Stimulated activated CD8-positive, alpha-beta memory T cell treated with anti-CD3 and anti-CD28 coated beads, Interleukin-15, amount 100 ng/mL, for 24 hours (primary cell): ENCODE results near the gene RBMY1B.
"Not testable (repeated sequence)": the region's sequence is repeated elsewhere in the genome, so short reads cannot be mapped to it uniquely, and the experiment has no call there.

Experiments
- DNase-seq: peaks from one replicate; pipeline ENCODE4 v3.0.0-alpha.2; 2020; ENCODE audit warnings: low read depth

RBMY1B gene

DNA sequence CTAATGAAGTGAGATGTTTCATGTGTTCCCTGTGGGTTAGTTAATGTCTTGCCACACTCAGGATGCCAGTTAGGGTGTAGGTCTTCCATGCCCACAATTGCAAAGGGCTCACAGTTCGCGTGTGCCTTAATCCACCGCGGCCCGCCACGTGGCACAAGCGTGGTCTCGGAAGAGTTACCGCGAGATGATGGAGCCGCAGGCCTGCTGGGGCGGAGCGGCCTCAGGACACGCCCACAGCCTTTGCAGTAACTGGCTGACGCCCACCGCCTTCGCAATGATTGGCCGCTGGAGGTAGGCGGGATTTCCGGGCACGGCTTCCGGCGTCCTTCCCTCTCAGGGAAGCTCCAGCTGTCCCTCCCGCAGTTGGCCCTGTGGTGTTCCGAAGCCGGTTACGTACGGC lies at the start of gene RBMY1B:
Gene RBMY1B (plus strand): TSS at position 301 of the 400 bp plus-strand sequence. CDS start 2,013 bp downstream, outside the sequence.
- DNase-seq: not testable (repeated sequence)

DNA sequence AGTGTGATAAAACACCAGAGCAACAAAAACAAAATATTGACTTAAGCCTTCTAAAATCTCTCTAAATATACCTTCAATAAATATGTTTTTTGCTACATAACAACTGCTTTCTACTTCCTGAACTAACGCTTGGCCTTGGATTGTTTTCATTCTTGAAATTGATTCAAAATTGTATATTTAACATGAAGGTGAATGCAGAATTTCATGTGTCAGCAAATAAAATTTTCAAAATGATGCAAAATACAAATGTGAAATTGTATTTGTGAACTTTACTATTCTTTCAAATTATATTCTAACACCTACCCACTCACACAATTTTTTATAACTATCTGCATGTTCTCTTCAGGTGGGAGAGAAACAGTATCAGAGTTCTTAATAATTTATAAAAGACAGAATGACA lies 48.2 kb upstream of the RBMY1B start:
- not testable (repeated sequence) for DNase-seq

DNA sequence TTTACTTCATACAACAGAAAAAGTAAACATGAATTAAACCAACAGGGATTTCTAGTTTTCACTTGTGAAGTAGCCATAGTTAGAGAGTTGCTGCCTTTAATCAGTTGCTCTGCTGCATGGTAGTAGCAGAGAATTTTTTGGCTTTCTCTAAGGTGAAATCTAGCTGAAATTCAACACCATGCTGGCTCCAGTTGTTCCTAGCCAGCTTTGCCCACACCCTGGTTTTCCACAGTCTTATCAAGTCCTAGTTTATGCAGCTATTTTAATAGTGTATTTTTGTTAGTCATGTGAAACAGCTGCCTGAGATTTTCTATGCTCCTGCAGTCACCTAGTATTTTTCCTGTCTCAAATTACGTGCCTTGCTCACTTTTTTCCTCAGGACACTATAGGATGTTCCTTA lies 28.2 kb upstream of the RBMY1B start:
- no peak for DNase-seq

DNA sequence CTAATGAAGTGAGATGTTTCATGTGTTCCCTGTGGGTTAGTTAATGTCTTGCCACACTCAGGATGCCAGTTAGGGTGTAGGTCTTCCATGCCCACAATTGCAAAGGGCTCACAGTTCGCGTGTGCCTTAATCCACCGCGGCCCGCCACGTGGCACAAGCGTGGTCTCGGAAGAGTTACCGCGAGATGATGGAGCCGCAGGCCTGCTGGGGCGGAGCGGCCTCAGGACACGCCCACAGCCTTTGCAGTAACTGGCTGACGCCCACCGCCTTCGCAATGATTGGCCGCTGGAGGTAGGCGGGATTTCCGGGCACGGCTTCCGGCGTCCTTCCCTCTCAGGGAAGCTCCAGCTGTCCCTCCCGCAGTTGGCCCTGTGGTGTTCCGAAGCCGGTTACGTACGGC lies 23.4 kb downstream of the RBMY1B start, which contains the start of gene RBMY1A1:
Gene RBMY1A1 (plus strand): TSS at position 301 of the 400 bp plus-strand sequence. CDS start 2,013 bp downstream, outside the sequence.
- not testable (repeated sequence) for DNase-seq

DNA sequence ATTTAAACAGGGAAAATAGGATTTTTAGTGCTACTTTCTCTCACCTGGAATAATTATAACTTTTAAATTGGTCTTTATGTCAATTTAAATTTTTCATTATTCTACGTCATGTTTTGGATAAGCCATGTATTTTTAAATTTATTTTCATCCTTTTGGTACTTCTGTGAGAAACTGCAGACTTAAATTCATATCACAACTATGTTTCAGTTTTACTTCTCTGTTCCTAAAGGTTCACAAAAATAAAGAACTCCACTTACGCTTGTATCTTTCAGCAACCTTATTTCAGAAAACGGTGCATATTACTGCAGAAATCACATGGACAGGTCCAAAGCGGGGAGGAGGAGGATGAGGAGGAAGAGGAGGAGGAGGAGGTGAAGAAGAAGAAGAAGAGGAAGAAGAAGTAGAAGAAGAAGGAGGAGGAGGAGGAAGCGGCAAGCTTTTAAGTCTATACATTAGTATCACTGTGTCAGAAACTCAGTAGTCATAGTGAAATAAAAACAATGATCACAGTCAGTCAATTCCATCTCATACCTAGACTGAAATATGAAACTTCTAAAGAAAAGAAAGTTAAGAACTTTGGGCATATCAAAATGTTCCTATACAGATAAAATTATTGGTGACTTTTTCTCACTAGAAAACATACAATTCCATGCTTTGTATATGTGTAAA lies 48.3 kb downstream of the RBMY1B start:
- not testable (repeated sequence) for DNase-seq
